ENCODE results near the gene FOXJ3.

DNA sequence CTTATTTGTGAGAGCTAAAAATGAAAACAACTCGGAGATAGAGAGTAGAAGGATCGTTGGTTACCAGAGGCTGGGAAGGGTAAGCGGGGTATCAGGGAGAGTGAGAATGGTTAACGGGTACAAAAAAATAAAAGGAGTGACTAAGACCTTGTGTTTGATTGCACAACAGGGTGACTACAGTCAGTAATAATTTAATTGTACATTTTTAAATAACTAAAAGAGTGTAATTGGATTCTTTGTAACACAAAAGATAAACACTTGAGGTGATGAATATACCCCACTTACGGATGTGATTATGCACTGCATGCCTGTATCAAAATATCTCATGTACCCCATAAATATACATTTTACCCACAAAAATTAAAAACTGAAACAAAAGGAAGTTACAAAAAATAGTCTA, 29.4 kb downstream of the FOXJ3 start:
- TF ChIP-seq RAD21 (IDR thresholded peaks at IDR 0.05 in 1 of 2, conservative IDR thresholded peaks at IDR 0.05 in 1 of 2; ENCODE audit: low read depth in 2 of 2, low read length in 2 of 2) (no peak), CBX8 (IDR thresholded peaks at IDR 0.05; ENCODE audit: borderline replicate concordance, low read depth, low read length) (no peak), NANOG (IDR thresholded peaks at IDR 0.05; ENCODE audit: insufficient read depth, low read depth, low read length, poor library complexity, severe bottlenecking) (no peak), POLR2AphosphoS5 (IDR thresholded peaks at IDR 0.05; ENCODE audit: low read depth, low read length) (no peak), SRF (IDR thresholded peaks at IDR 0.05; ENCODE audit: low read depth, low read length) (no peak), BCL11A (IDR thresholded peaks at IDR 0.05; ENCODE audit: low read depth in 2 of 2, low read length in 2 of 2) (no peak), TCF12 (IDR thresholded peaks at IDR 0.05; ENCODE audit: low read depth, low read length) (no peak), POLR2A (IDR thresholded peaks at IDR 0.05; ENCODE audit: control extremely low read depth in 1 of 2, low read depth in 2 of 2, low read length in 2 of 2) (no peak)
- TF ChIP-seq, protein P1, sequence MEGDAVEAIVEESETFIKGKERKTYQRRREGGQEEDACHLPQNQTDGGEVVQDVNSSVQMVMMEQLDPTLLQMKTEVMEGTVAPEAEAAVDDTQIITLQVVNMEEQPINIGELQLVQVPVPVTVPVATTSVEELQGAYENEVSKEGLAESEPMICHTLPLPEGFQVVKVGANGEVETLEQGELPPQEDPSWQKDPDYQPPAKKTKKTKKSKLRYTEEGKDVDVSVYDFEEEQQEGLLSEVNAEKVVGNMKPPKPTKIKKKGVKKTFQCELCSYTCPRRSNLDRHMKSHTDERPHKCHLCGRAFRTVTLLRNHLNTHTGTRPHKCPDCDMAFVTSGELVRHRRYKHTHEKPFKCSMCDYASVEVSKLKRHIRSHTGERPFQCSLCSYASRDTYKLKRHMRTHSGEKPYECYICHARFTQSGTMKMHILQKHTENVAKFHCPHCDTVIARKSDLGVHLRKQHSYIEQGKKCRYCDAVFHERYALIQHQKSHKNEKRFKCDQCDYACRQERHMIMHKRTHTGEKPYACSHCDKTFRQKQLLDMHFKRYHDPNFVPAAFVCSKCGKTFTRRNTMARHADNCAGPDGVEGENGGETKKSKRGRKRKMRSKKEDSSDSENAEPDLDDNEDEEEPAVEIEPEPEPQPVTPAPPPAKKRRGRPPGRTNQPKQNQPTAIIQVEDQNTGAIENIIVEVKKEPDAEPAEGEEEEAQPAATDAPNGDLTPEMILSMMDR (IDR thresholded peaks at IDR 0.05; ENCODE audit: control extremely low read depth in 1 of 3, insufficient read depth in 1 of 3, low read depth in 1 of 3, low read length in 3 of 3): no peak
- TF ChIP-seq, protein P2, sequence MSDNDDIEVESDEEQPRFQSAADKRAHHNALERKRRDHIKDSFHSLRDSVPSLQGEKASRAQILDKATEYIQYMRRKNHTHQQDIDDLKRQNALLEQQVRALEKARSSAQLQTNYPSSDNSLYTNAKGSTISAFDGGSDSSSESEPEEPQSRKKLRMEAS (IDR thresholded peaks at IDR 0.05): no peak

All from H1 (cell line).